Measurements from ENCODE around the gene XYLT1.

GRCh38 chr16:17076092-17076754 is 394.5 kb downstream of the XYLT1 start:
- TF ChIP-seq ZNF565 (CRISPR knock-in tag; conservative IDR thresholded peaks at IDR 0.05; ENCODE audit: low read depth) (no peak), CREB5 (CRISPR knock-in tag; IDR thresholded peaks at IDR 0.05; ENCODE audit: low read depth) (no peak), PPARA (CRISPR knock-in tag; IDR thresholded peaks at IDR 0.05; ENCODE audit: borderline replicate concordance) (no peak), BACH2 (CRISPR knock-in tag; IDR thresholded peaks at IDR 0.05; ENCODE audit: borderline replicate concordance) (no peak), ZFP30 (CRISPR knock-in tag; IDR thresholded peaks at IDR 0.05) (no peak), ISL1 (CRISPR knock-in tag; IDR thresholded peaks at IDR 0.05) (no peak), ZNF70 (CRISPR knock-in tag; IDR thresholded peaks at IDR 0.05) (no peak), ARNTL (CRISPR knock-in tag; IDR thresholded peaks at IDR 0.05; ENCODE audit: borderline replicate concordance, low read depth) (no peak), POU6F1 (CRISPR knock-in tag; IDR thresholded peaks at IDR 0.05; ENCODE audit: borderline replicate concordance, low read depth) (no peak), TOX (CRISPR knock-in tag; IDR thresholded peaks at IDR 0.05; ENCODE audit: borderline replicate concordance) (no peak), RARB (CRISPR knock-in tag; IDR thresholded peaks at IDR 0.05) (no peak)
